ENCODE measurements around the gene MEIS2.

Gene MEIS2

DNA sequence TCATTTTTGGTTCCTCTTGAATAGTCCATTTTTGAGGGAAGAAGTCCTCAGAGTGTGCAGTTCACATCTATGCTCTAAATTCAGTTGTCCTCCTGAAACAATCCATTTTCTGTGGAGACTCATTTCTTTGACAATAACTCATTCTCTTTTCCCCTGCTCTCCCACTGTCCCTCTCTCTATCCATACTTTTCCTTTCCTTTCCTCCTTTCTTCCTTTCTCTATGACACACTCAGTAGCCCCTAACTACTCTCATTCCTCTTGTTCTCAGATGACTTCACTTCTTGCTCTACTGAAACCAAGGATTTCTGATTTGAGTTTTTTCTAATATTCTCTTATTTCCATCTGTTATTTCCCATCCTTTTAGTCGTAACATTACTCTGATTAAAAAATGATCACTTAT lies 16.7 kb upstream of the MEIS2 start:
- no peak overlapping the region for H3K4me3 ChIP-seq (ENCODE audit: control insufficient read depth, low read depth, low read length)
- no peak for DNase-seq (ENCODE audit: low read depth)
- TF ChIP-seq, protein P1, sequence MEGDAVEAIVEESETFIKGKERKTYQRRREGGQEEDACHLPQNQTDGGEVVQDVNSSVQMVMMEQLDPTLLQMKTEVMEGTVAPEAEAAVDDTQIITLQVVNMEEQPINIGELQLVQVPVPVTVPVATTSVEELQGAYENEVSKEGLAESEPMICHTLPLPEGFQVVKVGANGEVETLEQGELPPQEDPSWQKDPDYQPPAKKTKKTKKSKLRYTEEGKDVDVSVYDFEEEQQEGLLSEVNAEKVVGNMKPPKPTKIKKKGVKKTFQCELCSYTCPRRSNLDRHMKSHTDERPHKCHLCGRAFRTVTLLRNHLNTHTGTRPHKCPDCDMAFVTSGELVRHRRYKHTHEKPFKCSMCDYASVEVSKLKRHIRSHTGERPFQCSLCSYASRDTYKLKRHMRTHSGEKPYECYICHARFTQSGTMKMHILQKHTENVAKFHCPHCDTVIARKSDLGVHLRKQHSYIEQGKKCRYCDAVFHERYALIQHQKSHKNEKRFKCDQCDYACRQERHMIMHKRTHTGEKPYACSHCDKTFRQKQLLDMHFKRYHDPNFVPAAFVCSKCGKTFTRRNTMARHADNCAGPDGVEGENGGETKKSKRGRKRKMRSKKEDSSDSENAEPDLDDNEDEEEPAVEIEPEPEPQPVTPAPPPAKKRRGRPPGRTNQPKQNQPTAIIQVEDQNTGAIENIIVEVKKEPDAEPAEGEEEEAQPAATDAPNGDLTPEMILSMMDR (conservative IDR thresholded peaks at IDR 0.05; ENCODE audit: control insufficient read depth, insufficient read depth, low read depth, low read length) = no peak

DNA sequence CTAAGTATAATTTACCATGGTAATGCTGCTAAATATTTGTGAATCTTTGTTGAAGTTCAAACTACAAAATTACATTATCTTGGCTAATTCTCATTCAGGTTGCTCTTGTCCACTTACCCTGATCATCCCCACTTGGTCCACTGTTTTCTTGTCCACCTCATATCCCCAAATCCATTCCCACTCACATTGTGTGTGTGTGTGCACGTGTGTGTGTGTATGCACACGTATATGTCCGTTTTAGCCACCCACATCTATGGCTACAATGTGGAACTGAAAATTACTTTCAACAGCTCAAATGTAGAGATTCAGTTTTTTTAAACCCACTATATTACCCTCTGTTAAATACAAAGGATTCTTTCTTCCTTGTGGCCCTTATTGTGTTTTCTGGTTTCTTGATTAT lies 15.2 kb upstream of the MEIS2 start:
- no peak for DNase-seq (ENCODE audit: low read depth)
- TF ChIP-seq, protein P1 (conservative IDR thresholded peaks at IDR 0.05; ENCODE audit: control insufficient read depth, insufficient read depth, low read depth, low read length) = no peak
- H3K4me3 ChIP-seq (ENCODE audit: control insufficient read depth, low read depth, low read length) = no peak overlapping the region

DNA sequence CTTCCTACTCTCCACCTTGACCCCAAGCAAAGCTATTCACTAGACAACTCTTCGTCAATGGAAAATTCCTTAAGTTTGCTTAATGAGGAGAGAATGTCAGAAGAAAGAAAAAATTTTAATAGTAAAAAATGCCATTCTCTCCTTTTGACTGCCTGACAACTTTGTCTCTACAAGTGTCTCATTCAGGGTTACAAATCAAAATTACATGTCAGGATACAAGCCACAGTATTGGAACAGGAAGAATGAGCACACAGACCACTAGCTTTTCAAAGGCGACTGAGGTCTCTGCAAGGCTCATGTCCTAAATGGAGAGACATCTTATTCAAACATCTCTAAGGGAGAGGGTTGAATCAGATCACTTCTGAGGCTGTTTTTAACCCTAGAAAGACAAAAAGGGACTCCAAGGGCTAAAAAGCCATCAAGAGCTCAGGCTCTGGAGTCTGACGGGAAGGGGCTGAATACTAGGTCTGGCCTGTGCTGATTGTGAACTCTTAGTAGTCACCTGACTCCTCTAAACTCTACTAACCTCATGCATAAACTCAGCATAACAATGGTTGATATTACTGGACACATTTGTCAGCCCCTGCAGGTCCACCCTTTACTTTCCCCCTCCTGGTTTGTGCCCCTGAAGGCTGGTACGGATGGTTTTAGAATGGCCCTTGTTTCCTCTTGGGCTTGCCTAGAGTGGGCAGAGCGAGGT lies 12.8 kb upstream of the MEIS2 start:
- DNase-seq (ENCODE audit: low read depth) = no peak
- H3K4me3 ChIP-seq (ENCODE audit: control insufficient read depth, low read depth, low read length) = no peak overlapping the region
- TF ChIP-seq, protein P1 (conservative IDR thresholded peaks at IDR 0.05; ENCODE audit: control insufficient read depth, insufficient read depth, low read depth, low read length) = no peak

DNA sequence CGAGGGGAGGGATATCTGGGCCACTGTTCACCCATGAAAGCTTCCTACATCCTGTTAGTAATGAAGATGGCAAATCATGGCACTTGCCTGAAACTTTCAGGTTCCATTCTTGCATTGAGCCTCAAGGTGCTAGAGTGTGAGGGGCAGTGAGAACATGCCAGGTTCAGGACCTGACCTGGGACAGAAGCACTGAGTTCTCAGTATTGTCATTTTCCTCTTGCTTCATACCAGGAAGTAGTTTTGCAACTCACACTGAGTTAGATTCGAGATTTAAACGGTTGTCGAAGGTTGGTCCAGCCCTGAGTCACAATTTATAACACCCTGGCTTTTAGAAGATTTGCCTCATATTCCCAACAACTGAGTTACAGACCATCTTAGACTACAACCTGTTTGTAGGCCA lies 11.8 kb upstream of the MEIS2 start:
- no peak overlapping the region for H3K4me3 ChIP-seq (ENCODE audit: control insufficient read depth, low read depth, low read length)
- TF ChIP-seq, protein P1 (conservative IDR thresholded peaks at IDR 0.05; ENCODE audit: control insufficient read depth, insufficient read depth, low read depth, low read length) = no peak
- DNase-seq (ENCODE audit: low read depth) = peak; percentile 81

DNA sequence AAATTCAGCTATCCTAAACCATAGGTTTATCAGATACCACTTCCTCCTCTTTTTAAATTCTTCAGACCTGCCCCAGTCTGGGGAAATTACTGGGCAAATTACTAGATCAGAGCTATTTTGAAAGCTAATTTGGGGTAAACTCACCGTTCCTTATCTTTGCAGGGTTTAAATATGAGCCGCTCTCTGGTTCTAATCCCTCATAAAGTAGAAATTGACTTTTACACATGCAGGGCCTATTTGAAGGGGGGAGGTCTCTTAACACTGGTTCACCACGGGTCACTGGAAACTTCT lies 11.0 kb upstream of the MEIS2 start:
- H3K4me3 ChIP-seq (ENCODE audit: control insufficient read depth, low read depth, low read length) = peak overlapping the region; percentile 51
- TF ChIP-seq, protein P1 (conservative IDR thresholded peaks at IDR 0.05; ENCODE audit: control insufficient read depth, insufficient read depth, low read depth, low read length) = no peak
- no peak for DNase-seq (ENCODE audit: low read depth)

DNA sequence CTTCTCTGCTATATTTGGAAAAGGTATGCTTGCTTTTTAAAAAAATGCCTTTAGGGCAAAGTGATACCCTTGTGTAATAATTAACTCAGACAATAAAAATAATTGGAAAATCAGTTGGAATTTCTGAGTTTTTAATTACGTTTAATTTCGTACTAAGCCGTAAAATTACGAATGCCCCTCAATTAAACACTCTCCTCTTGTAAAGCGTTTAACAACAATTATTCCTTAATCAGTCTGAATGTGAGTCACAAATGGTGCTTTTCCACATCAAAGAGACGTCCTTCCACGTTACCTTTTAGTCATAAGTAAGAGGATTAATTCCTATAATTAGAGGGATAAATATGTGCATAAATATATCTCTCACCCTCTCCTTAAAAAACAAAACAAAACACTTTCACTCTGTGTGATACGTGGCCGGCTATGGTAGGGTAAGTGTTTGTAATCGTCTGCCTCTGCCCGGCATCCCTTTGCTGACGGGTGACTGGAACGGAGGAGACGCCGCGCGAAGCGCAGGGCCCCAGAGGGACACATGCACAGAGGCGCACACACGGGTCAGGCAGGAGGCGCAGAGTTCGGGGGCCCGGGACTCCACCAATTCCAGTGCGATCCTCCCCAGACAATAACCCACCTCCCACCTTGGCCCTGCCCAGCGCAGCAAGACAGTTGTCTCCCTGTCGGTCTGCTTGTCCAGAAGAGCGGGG lies 9.7 kb upstream of the MEIS2 start:
- TF ChIP-seq, protein P1 (conservative IDR thresholded peaks at IDR 0.05; ENCODE audit: control insufficient read depth, insufficient read depth, low read depth, low read length) = no peak
- H3K4me3 ChIP-seq (ENCODE audit: control insufficient read depth, low read depth, low read length) = peak overlapping the region; percentile 51
- peak; percentile 65 for DNase-seq (ENCODE audit: low read depth)
